Stimulated activated CD4-positive, alpha-beta T cell treated with anti-CD3 and anti-CD28 coated beads, Interleukin-1b, Interleukin-23, amount 100 ng/mL, for 4 hours (primary cell): Measurements from ENCODE around the gene RIIAD1.
A peak's percentile ranks its signal among the peaks of the same experiment; 100 is the strongest.
"Not testable (repeated sequence)": the region's sequence is repeated elsewhere in the genome, so short reads cannot be mapped to it uniquely, and the experiment has no call there.

Experiments
- DNase-seq, 2 donors: peaks; one replicate each; pipeline ENCODE4 v3.0.0-alpha.2; 2020; ENCODE audit warnings: low read depth in 2 of 2

RIIAD1 gene

GRCh38 chr1:151720974-151721787 lies at the start of gene RIIAD1:
RIIAD1 (plus strand) TSS chr1:151721522; CDS start chr1:151721537, 15 bp downstream.
- peak; percentile 15 to 39 for DNase-seq

- DNase-seq = no peak
These were observed 47.9 kb upstream of the RIIAD1 start for GRCh38 chr1:151673407-151673806.

- DNase-seq = no peak
These were observed 40.9 kb upstream of the RIIAD1 start for GRCh38 chr1:151680391-151680790.

GRCh38 chr1:151680826-151681225 lies 40.5 kb upstream of the RIIAD1 start:
- no peak for DNase-seq

- DNase-seq = no peak
These were observed 39.4 kb upstream of the RIIAD1 start for GRCh38 chr1:151681923-151682322.

- DNase-seq = not testable (repeated sequence)
These were observed 38.4 kb upstream of the RIIAD1 start for GRCh38 chr1:151682901-151683300.

GRCh38 chr1:151684128-151684527 lies 37.2 kb upstream of the RIIAD1 start:
- no peak for DNase-seq

GRCh38 chr1:151686561-151686960 lies 34.8 kb upstream of the RIIAD1 start:
- no peak for DNase-seq

GRCh38 chr1:151689494-151689893 lies 31.8 kb upstream of the RIIAD1 start:
- DNase-seq = no peak

GRCh38 chr1:151692226-151692625 lies 29.1 kb upstream of the RIIAD1 start:
- DNase-seq = no peak

- no peak for DNase-seq
These were observed 28.2 kb upstream of the RIIAD1 start for GRCh38 chr1:151693057-151693651.

- DNase-seq = no peak
These were observed 19.8 kb upstream of the RIIAD1 start for GRCh38 chr1:151701515-151701914.

- no peak for DNase-seq
These were observed 18.4 kb upstream of the RIIAD1 start for GRCh38 chr1:151702936-151703335.

- no peak for DNase-seq
These were observed 17.5 kb upstream of the RIIAD1 start for GRCh38 chr1:151703813-151704212.

GRCh38 chr1:151704246-151704645 lies 17.1 kb upstream of the RIIAD1 start:
- DNase-seq = no peak

- no peak for DNase-seq
These were observed 16.2 kb upstream of the RIIAD1 start for GRCh38 chr1:151705146-151705545.

- DNase-seq = no peak
These were observed 15.4 kb upstream of the RIIAD1 start for GRCh38 chr1:151705753-151706463.

- DNase-seq = no peak
These were observed 14.6 kb upstream of the RIIAD1 start for GRCh38 chr1:151706464-151707415.

- DNase-seq = no peak
These were observed 13.7 kb upstream of the RIIAD1 start for GRCh38 chr1:151707541-151708065.

GRCh38 chr1:151708891-151709290 lies 12.4 kb upstream of the RIIAD1 start:
- DNase-seq = no peak

GRCh38 chr1:151710187-151710840 lies 11.0 kb upstream of the RIIAD1 start:
- DNase-seq = peak; percentile 9 to 30
